Mesendoderm (in vitro differentiated cells): ENCODE data around the gene KCNRG.
"Not testable (repeated sequence)": the region's sequence is repeated elsewhere in the genome, so short reads cannot be mapped to it uniquely, and the experiment has no call there.

Source experiments
- DNase-seq: peaks from one replicate; pipeline ENCODE4 v3.0.0; 2013
- H2AK5ac ChIP-seq: 2 replicates; pipeline ENCODE4 v1.6.1; 2013; ENCODE audit warnings: low read length, inconsistent platforms
- H2BK120ac ChIP-seq: 2 replicates; pipeline ENCODE4 v1.6.1; 2013; ENCODE audit warnings: low read depth, mild to moderate bottlenecking, low read length, moderate library complexity, mixed read lengths
- H2BK15ac ChIP-seq: replicated peaks from 2 replicates; pipeline ENCODE4 v1.6.1; 2013; ENCODE audit warnings: low read depth, mild to moderate bottlenecking, moderate library complexity
- H2BK5ac ChIP-seq: 2 replicates; pipeline ENCODE4 v1.6.1; 2013; ENCODE audit warnings: low read length, inconsistent platforms
- H3K18ac ChIP-seq: 2 replicates; pipeline ENCODE4 v1.6.1; 2013; ENCODE audit warnings: mild to moderate bottlenecking, low read length, mixed read lengths
- H3K23ac ChIP-seq: one replicate; pipeline ENCODE4 v1.6.1; 2013; ENCODE audit warnings: low read length
- H3K27ac ChIP-seq: 2 replicates; pipeline ENCODE4 v1.5.1; 2013; ENCODE audit warnings: low read depth, mild to moderate bottlenecking, inconsistent platforms, low read length, moderate library complexity
- H3K27me3 ChIP-seq: 2 replicates; pipeline ENCODE4 v1.6.1; 2013; ENCODE audit warnings: low read length, control low read depth, mild to moderate bottlenecking, inconsistent platforms; ENCODE audit not compliant: insufficient read depth, poor library complexity
- H3K36me3 ChIP-seq: 2 replicates; pipeline ENCODE4 v1.6.1; 2013; ENCODE audit warnings: low read length, inconsistent platforms; ENCODE audit not compliant: control insufficient read depth, insufficient read depth
- H3K4ac ChIP-seq: one replicate; pipeline ENCODE4 v1.6.1; 2013; ENCODE audit warnings: low read depth, mild to moderate bottlenecking, low read length, moderate library complexity
- H3K4me1 ChIP-seq: 2 replicates; pipeline ENCODE4 v1.6.1; 2013; ENCODE audit warnings: low read depth, low read length, inconsistent platforms; ENCODE audit not compliant: control insufficient read depth
- H3K4me2 ChIP-seq: 2 replicates; pipeline ENCODE4 v1.6.1; 2013; ENCODE audit warnings: low read length
- H3K4me3 ChIP-seq: 2 replicates; pipeline ENCODE4 v1.5.1; 2013; ENCODE audit warnings: mild to moderate bottlenecking, low read length
- H3K56ac ChIP-seq: one replicate; pipeline ENCODE4 v1.6.1; 2013; ENCODE audit warnings: low read length
- H3K79me1 ChIP-seq: 2 replicates; pipeline ENCODE4 v1.6.1; 2013; ENCODE audit warnings: low read length, inconsistent platforms
- H3K79me2 ChIP-seq: 2 replicates; pipeline ENCODE4 v1.6.1; 2013; ENCODE audit warnings: mild to moderate bottlenecking, low read length; ENCODE audit not compliant: control insufficient read depth, insufficient read depth
- H3K9ac ChIP-seq: 2 replicates; pipeline ENCODE4 v1.6.1; 2013; ENCODE audit warnings: low read length, inconsistent platforms
- H4K5ac ChIP-seq: one replicate; pipeline ENCODE4 v1.6.1; 2013; ENCODE audit warnings: low read length
- H4K8ac ChIP-seq: one replicate; pipeline ENCODE4 v1.6.1; 2013; ENCODE audit warnings: low read depth, mild to moderate bottlenecking, control low read depth, low read length, moderate library complexity
- WGBS: extraction: QIAGEN DNeasy Blood & Tissue Kit; methylation state at CpG from one replicate; pipeline ENCODE4 v1.1.7; 2013; ENCODE audit warnings: low lambda C conversion rate, missing lambda C conversion rate; ENCODE audit not compliant: insufficient coverage; ENCODE audit errors: extremely low coverage; 5-methylcytosine and 5-hydroxymethylcytosine counted together

The KCNRG gene

GRCh38 chr13:50055454-50055853 is 40.2 kb downstream of the KCNRG start:
- Histone ChIP-seq H4K8ac (no peak overlapping the region), H3K27me3 (no peaks in the 10 kb centered on the region), H3K18ac (no peak overlapping the region), H3K4ac (no peak overlapping the region), H3K27ac (no peak overlapping the region), H3K4me3 (no peak overlapping the region), H2AK5ac (no peak overlapping the region), H3K9ac (no peak overlapping the region), H2BK15ac (no peak overlapping the region), H3K4me2 (no peak overlapping the region), H2BK5ac (no peak overlapping the region), H4K5ac (no peak overlapping the region), H3K36me3 (peaks cover 2% of the 10 kb centered on the region), H3K4me1 (no peaks in the 10 kb centered on the region), H3K56ac (no peak overlapping the region), H3K79me2 (no peaks in the 10 kb centered on the region), H3K79me1 (peaks cover 3% of the 10 kb centered on the region), H3K23ac (no peak overlapping the region), H2BK120ac (no peak overlapping the region)
- DNase-seq, result no peak
- WGBS, result no CpG with 5 or more reads among the region's 1 CpG

GRCh38 chr13:50060718-50061117 is 45.5 kb downstream of the KCNRG start:
- Histone ChIP-seq H3K4ac (no peak overlapping the region), H3K27me3 (no peaks in the 10 kb centered on the region), H3K18ac (no peak overlapping the region), H3K4me1 (no peaks in the 10 kb centered on the region), H3K79me1 (peaks cover 2% of the 10 kb centered on the region), H3K36me3 (peaks cover 2% of the 10 kb centered on the region), H2AK5ac (no peak overlapping the region), H3K27ac (no peak overlapping the region), H3K4me3 (no peak overlapping the region), H3K23ac (no peak overlapping the region), H4K8ac (no peak overlapping the region), H3K56ac (no peak overlapping the region), H3K9ac (no peak overlapping the region), H3K79me2 (no peaks in the 10 kb centered on the region), H2BK5ac (no peak overlapping the region), H2BK15ac (no peak overlapping the region), H4K5ac (no peak overlapping the region), H3K4me2 (no peak overlapping the region), H2BK120ac (no peak overlapping the region)
- no CpG with 5 or more reads among the region's 1 CpG for WGBS
- DNase-seq, result no peak

GRCh38 chr13:50062336-50062735 is 47.1 kb downstream of the KCNRG start:
- not testable (repeated sequence) for H3K36me3 ChIP-seq, H3K4me1 ChIP-seq, H2BK5ac ChIP-seq, H3K27me3 ChIP-seq, H3K79me2 ChIP-seq, H3K4me2 ChIP-seq, H3K9ac ChIP-seq, H3K18ac ChIP-seq, H3K4me3 ChIP-seq, H3K79me1 ChIP-seq, H2BK15ac ChIP-seq, H3K23ac ChIP-seq, DNase-seq, H4K8ac ChIP-seq, H3K27ac ChIP-seq, H4K5ac ChIP-seq, H3K56ac ChIP-seq, H3K4ac ChIP-seq, H2BK120ac ChIP-seq, H2AK5ac ChIP-seq
- WGBS, result no CpG with 5 or more reads among the region's 7 CpGs

- no peak overlapping the region for H3K56ac ChIP-seq
- H4K5ac ChIP-seq, result no peak overlapping the region
- H3K4me1 ChIP-seq, result no peaks in the 10 kb centered on the region
- no peak overlapping the region for H3K4ac ChIP-seq
- no peaks in the 10 kb centered on the region for H3K79me2 ChIP-seq
- WGBS, result no CpG with 5 or more reads among the region's 1 CpG
- H3K4me2 ChIP-seq, result no peak overlapping the region
- no peak for DNase-seq
- H4K8ac ChIP-seq, result no peak overlapping the region
- H3K9ac ChIP-seq, result no peak overlapping the region
- no peak overlapping the region for H2BK120ac ChIP-seq
- H3K18ac ChIP-seq, result no peak overlapping the region
- H3K27me3 ChIP-seq, result no peaks in the 10 kb centered on the region
- H2AK5ac ChIP-seq, result no peak overlapping the region
- H2BK5ac ChIP-seq, result no peak overlapping the region
- no peak overlapping the region for H3K4me3 ChIP-seq
- H3K27ac ChIP-seq, result no peak overlapping the region
- no peaks in the 10 kb centered on the region for H3K36me3 ChIP-seq
- no peak overlapping the region for H3K23ac ChIP-seq
- H3K79me1 ChIP-seq, result no peaks in the 10 kb centered on the region
- no peak overlapping the region for H2BK15ac ChIP-seq
These were observed 50.5 kb downstream of the KCNRG start for GRCh38 chr13:50065712-50066111.

GRCh38 chr13:50068508-50068907 is 53.3 kb downstream of the KCNRG start:
- Histone ChIP-seq H3K79me1 (peaks cover 3% of the 10 kb centered on the region), H3K9ac (no peak overlapping the region), H4K8ac (no peak overlapping the region), H3K18ac (no peak overlapping the region), H3K56ac (no peak overlapping the region), H3K23ac (no peak overlapping the region), H3K4me3 (no peak overlapping the region), H3K4me2 (no peak overlapping the region), H3K79me2 (peaks cover 3% of the 10 kb centered on the region), H4K5ac (no peak overlapping the region), H2BK120ac (no peak overlapping the region), H3K27ac (no peak overlapping the region), H3K36me3 (no peaks in the 10 kb centered on the region), H2BK15ac (no peak overlapping the region), H3K27me3 (no peaks in the 10 kb centered on the region), H2AK5ac (no peak overlapping the region), H3K4ac (no peak overlapping the region), H3K4me1 (no peaks in the 10 kb centered on the region), H2BK5ac (no peak overlapping the region)
- no peak for DNase-seq

GRCh38 chr13:50069261-50069660 is 54.0 kb downstream of the KCNRG start:
- no CpG with 5 or more reads among the region's 1 CpG for WGBS
- Histone ChIP-seq H3K36me3 (no peaks in the 10 kb centered on the region), H4K8ac (no peak overlapping the region)

More at GRCh38 chr13:50069261-50069660, 54.0 kb downstream of the KCNRG start:
- Histone ChIP-seq H3K27me3 (no peaks in the 10 kb centered on the region), H3K27ac (no peak overlapping the region), H3K79me1 (peaks cover 3% of the 10 kb centered on the region), H3K4me3 (no peak overlapping the region), H3K79me2 (peaks cover 3% of the 10 kb centered on the region), H2BK5ac (no peak overlapping the region), H3K18ac (no peak overlapping the region), H4K5ac (no peak overlapping the region), H3K4me1 (no peaks in the 10 kb centered on the region), H3K23ac (no peak overlapping the region), H2BK15ac (no peak overlapping the region), H2AK5ac (no peak overlapping the region), H3K4ac (no peak overlapping the region), H3K56ac (no peak overlapping the region), H3K9ac (no peak overlapping the region), H3K4me2 (no peak overlapping the region), H2BK120ac (no peak overlapping the region)
- no peak for DNase-seq
